HuH-7.5 (cell line): ENCODE results near the gene FBLIM1.
A peak's percentile ranks its signal among the peaks of the same experiment; 100 is the strongest.

Source experiments
- DNase-seq: peaks from one replicate; pipeline ENCODE4 v3.0.0; 2011; ENCODE audit warnings: low spot score

Gene FBLIM1

GRCh38 chr1:15758343-15758931 lies at the start of gene FBLIM1:
FBLIM1 (plus strand) TSS chr1:15758795; CDS start chr1:15764984, 6,189 bp downstream.
- peak; percentile 58 for DNase-seq

- DNase-seq = no peak
These were observed 49.4 kb upstream of the FBLIM1 start for GRCh38 chr1:15709226-15709625.

- DNase-seq = no peak
These were observed 46.4 kb upstream of the FBLIM1 start for GRCh38 chr1:15712168-15712567.

- DNase-seq = no peak
These were observed 44.0 kb upstream of the FBLIM1 start for GRCh38 chr1:15714406-15715136.

- no peak for DNase-seq
These were observed 41.0 kb upstream of the FBLIM1 start for GRCh38 chr1:15717418-15718125.

GRCh38 chr1:15718199-15718601 lies 40.4 kb upstream of the FBLIM1 start:
- no peak for DNase-seq

- no peak for DNase-seq
These were observed 39.0 kb upstream of the FBLIM1 start for GRCh38 chr1:15719381-15720120.

- DNase-seq = no peak
These were observed 37.7 kb upstream of the FBLIM1 start for GRCh38 chr1:15720861-15721260.

- DNase-seq = no peak
These were observed 36.2 kb upstream of the FBLIM1 start for GRCh38 chr1:15722411-15722810.

GRCh38 chr1:15722836-15723532 lies 35.6 kb upstream of the FBLIM1 start:
- DNase-seq = no peak

GRCh38 chr1:15723631-15724246 lies 34.9 kb upstream of the FBLIM1 start:
- DNase-seq = no peak

- no peak for DNase-seq
These were observed 33.4 kb upstream of the FBLIM1 start for GRCh38 chr1:15724949-15725880.

GRCh38 chr1:15726508-15726907 lies 32.1 kb upstream of the FBLIM1 start:
- DNase-seq = no peak

- no peak for DNase-seq
These were observed 31.6 kb upstream of the FBLIM1 start for GRCh38 chr1:15727021-15727420.

GRCh38 chr1:15727424-15727823 lies 31.2 kb upstream of the FBLIM1 start:
- DNase-seq = no peak

- no peak for DNase-seq
These were observed 30.6 kb upstream of the FBLIM1 start for GRCh38 chr1:15727866-15728534.

- DNase-seq = no peak
These were observed 29.5 kb upstream of the FBLIM1 start for GRCh38 chr1:15728937-15729657.

- no peak for DNase-seq
These were observed 28.2 kb upstream of the FBLIM1 start for GRCh38 chr1:15730423-15730822.

- no peak for DNase-seq
These were observed 27.7 kb upstream of the FBLIM1 start for GRCh38 chr1:15730936-15731335.
